GM12892 (cell line): Measurements from ENCODE around the gene ATF1.

Experiments used
- POLR2A ChIP-seq: IDR thresholded peaks from 2 replicates; pipeline ENCODE4 v1.6.1; 2011; ENCODE audit warnings: low read depth, low read length, control low read depth
- POLR2AphosphoS5 ChIP-seq: IDR thresholded peaks from 2 replicates; pipeline ENCODE4 v1.6.1; 2011; ENCODE audit warnings: low read depth, low read length, control low read depth

GRCh38 chr12:50751948-50752721 lies 11.8 kb upstream of the ATF1 start:
- TF ChIP-seq POLR2A: no peak
- TF ChIP-seq POLR2AphosphoS5: no peak
